ENCODE measurements around the gene B3GAT1.
"Not testable (repeated sequence)": the region's sequence is repeated elsewhere in the genome, so short reads cannot be mapped to it uniquely, and the experiment has no call there.

B3GAT1 gene

GRCh38 chr11:134412203-134413042 lies at the start of gene B3GAT1:
Gene B3GAT1 (minus strand): TSS chr11:134412242. CDS start chr11:134387659, 24,583 bp downstream.
- DNase-seq, result peak; percentile 81

GRCh38 chr11:134461621-134462020 lies 49.6 kb upstream of the B3GAT1 start:
- DNase-seq, result no peak

- no peak for DNase-seq
Measured at GRCh38 chr11:134460881-134461280, 48.8 kb upstream of the B3GAT1 start.

GRCh38 chr11:134460062-134460561 lies 48.1 kb upstream of the B3GAT1 start:
- peak; percentile 41 for DNase-seq

GRCh38 chr11:134459246-134460061 lies 47.4 kb upstream of the B3GAT1 start:
- peak; percentile 27 for DNase-seq

- DNase-seq, result not testable (repeated sequence)
Measured at GRCh38 chr11:134457411-134458007, 45.5 kb upstream of the B3GAT1 start.

GRCh38 chr11:134455516-134455915 lies 43.5 kb upstream of the B3GAT1 start:
- DNase-seq, result no peak

GRCh38 chr11:134454146-134454690 lies 42.2 kb upstream of the B3GAT1 start:
- DNase-seq, result no peak

GRCh38 chr11:134453441-134453840 lies 41.4 kb upstream of the B3GAT1 start:
- DNase-seq, result no peak

GRCh38 chr11:134452838-134453155 lies 40.8 kb upstream of the B3GAT1 start:
- no peak for DNase-seq

GRCh38 chr11:134452026-134452837 lies 40.2 kb upstream of the B3GAT1 start:
- no peak for DNase-seq

- no peak for DNase-seq
Measured at GRCh38 chr11:134450186-134450585, 38.1 kb upstream of the B3GAT1 start.

GRCh38 chr11:134449713-134450112 lies 37.7 kb upstream of the B3GAT1 start:
- no peak for DNase-seq

- DNase-seq, result no peak
Measured at GRCh38 chr11:134449051-134449450, 37.0 kb upstream of the B3GAT1 start.

- DNase-seq, result no peak
Measured at GRCh38 chr11:134447696-134448095, 35.7 kb upstream of the B3GAT1 start.

- DNase-seq, result no peak
Measured at GRCh38 chr11:134445601-134446325, 33.7 kb upstream of the B3GAT1 start.

- not testable (repeated sequence) for DNase-seq
Measured at GRCh38 chr11:134444160-134445108, 32.4 kb upstream of the B3GAT1 start.

GRCh38 chr11:134443246-134443645 lies 31.2 kb upstream of the B3GAT1 start:
- DNase-seq, result no peak

GRCh38 chr11:134442246-134442645 lies 30.2 kb upstream of the B3GAT1 start:
- DNase-seq, result no peak

GRCh38 chr11:134441706-134442105 lies 29.7 kb upstream of the B3GAT1 start:
- no peak for DNase-seq
